HTERT RPE-1 (cell line): Measurements from ENCODE around the gene SYNDIG1.

ENCODE experiments used
- in situ Hi-C: fragments of 300-500 bp; cut with MboI; formaldehyde crosslinking; loops from 4 replicates; pipeline ENCODE4 v1.14.3; 2020; ENCODE audit warnings: low sequenced_read_pairs

The SYNDIG1 gene

GRCh38 chr20:24684421-24684871 lies 215.0 kb downstream of the SYNDIG1 start:
- in situ Hi-C loops: no loop called here

- in situ Hi-C loops: no loop called here
Measured at GRCh38 chr20:24684956-24685691, 215.7 kb downstream of the SYNDIG1 start.

- in situ Hi-C loops: no loop called here
Measured at GRCh38 chr20:24685736-24686135, 216.3 kb downstream of the SYNDIG1 start.

- in situ Hi-C loops: no loop called here
Measured at GRCh38 chr20:24686156-24686555, 216.7 kb downstream of the SYNDIG1 start.

- in situ Hi-C loops: no loop called here
Measured at GRCh38 chr20:24690408-24690807, 221.0 kb downstream of the SYNDIG1 start.

- in situ Hi-C loops: no loop called here
Measured at GRCh38 chr20:24691901-24692351, 222.5 kb downstream of the SYNDIG1 start.

- in situ Hi-C loops: no loop called here
Measured at GRCh38 chr20:24692446-24693200, 223.2 kb downstream of the SYNDIG1 start.

- in situ Hi-C loops: no loop called here
Measured at GRCh38 chr20:24693466-24694156, 224.2 kb downstream of the SYNDIG1 start.

- in situ Hi-C loops: no loop called here
Measured at GRCh38 chr20:24694157-24694726, 224.8 kb downstream of the SYNDIG1 start.

- in situ Hi-C loops: no loop called here
Measured at GRCh38 chr20:24694727-24695528, 225.5 kb downstream of the SYNDIG1 start.

- in situ Hi-C loops: no loop called here
Measured at GRCh38 chr20:24695529-24696225, 226.2 kb downstream of the SYNDIG1 start.

GRCh38 chr20:24696396-24696795 lies 227.0 kb downstream of the SYNDIG1 start:
- in situ Hi-C loops: no loop called here

GRCh38 chr20:24697411-24697810 lies 228.0 kb downstream of the SYNDIG1 start:
- in situ Hi-C loops: no loop called here

GRCh38 chr20:24698189-24698588 lies 228.8 kb downstream of the SYNDIG1 start:
- in situ Hi-C loops: no loop called here

- in situ Hi-C loops: no loop called here
Measured at GRCh38 chr20:24698706-24699206, 229.3 kb downstream of the SYNDIG1 start.

- in situ Hi-C loops: no loop called here
Measured at GRCh38 chr20:24699321-24700165, 230.1 kb downstream of the SYNDIG1 start.

GRCh38 chr20:24700166-24700860 lies 230.9 kb downstream of the SYNDIG1 start:
- in situ Hi-C loops: no loop called here

GRCh38 chr20:24701027-24701426 lies 231.6 kb downstream of the SYNDIG1 start:
- in situ Hi-C loops: no loop called here
